Daoy (cell line): ENCODE data around the gene RBBP5. TPM values are rescaled to one million over a fixed set of nuclear protein-coding genes. Genes with fewer than 3 reads are reported as not detected.

Experiments used
- DNase-seq: peaks from one replicate; pipeline ENCODE4 v3.0.0-alpha.2; 2015; ENCODE audit warnings: low read depth
- total RNA-seq: library from RNA; depleted of rRNA; stranded (reverse); fragments of >200 nt; shearing (Covaris generic); gene quantifications from 2 replicates; pipeline ENCODE4 v1.2.3, GENCODE V29; 2014

The RBBP5 gene
- total RNA-seq, 1 experiment from 2014 or later = 22.6 TPM

DNA sequence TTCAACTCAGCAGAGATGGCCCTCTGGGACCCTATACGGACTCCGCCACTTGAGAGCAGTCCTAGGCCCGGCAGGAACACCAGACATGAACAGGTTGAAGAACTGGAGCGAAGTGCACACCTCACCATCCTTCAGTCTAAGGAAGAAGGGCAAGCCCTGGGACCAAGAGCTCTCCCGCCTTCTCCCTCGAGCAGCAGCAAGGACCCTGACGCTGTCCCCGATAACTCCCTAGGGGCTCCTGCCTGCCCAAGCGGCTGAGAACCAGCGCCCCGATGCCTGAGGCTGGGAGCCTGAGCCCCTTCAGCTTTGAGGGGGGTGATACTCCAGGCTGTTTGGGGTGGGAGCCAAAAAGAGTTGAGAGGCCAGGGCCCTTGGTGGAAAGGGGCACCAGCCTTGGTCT, 47.7 kb downstream of the RBBP5 start:
- no peak for DNase-seq

DNA sequence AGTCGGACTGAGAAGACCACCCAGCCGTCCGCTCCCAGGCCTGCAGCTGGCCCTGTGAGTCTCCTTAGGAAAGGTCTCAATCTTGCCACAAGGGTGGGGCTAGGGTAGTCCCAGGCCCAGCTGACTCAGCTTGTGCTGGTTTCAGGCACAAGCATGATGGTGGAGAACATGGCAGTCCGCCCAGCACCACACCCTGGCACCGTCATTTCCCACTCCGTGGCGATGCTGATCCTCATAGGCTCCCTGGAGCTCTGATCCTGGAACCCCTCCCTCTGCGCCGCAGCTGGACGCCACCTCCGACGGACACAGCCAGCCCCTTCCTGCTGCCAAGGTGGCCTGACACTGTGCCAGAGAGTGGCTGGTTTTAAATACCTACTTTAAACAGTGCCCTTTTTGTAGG, 48.3 kb downstream of the RBBP5 start:
- DNase-seq = no peak

DNA sequence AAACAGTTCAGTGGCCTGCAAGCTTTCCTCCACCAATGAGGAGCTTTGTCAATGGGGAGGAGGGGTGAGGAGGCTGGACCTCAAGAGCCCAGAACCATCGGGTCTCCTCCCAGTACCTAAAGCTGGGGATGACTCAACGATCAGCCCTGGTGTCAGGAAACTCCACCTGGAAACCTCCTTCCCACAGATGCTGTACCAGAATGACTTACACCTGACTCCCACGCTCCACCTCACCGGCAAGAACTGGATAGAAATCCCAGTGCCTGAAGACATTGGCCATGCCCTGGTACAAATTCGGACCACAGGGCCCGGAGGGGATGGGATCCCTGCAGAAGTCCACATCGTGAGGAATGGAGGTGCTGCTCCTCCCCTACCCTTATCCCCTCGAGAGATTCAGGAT, 48.9 kb downstream of the RBBP5 start:
- no peak for DNase-seq

DNA sequence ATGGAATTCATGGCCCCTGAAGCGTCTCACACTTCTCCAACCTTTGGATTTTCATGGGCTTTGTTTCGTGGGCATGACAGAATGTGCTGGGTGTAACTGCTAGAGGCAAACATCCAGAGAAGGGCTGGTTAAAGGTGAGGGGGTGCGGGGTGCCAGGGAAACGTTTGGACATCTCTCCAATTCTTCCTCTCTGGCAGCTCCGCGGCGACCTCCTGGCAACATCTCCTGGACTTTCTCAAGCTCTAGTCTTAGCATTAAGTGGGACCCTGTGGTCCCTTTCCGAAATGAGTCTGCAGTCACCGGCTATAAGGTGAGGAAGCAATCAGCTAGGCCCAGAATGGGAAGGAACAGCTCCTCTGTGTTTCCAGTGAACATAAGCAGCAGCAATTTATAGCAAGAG, 49.5 kb downstream of the RBBP5 start:
- no peak for DNase-seq

GRCh38 chr1:205071801-205072200, 50.0 kb downstream of the RBBP5 start:
- no peak for DNase-seq

DNA sequence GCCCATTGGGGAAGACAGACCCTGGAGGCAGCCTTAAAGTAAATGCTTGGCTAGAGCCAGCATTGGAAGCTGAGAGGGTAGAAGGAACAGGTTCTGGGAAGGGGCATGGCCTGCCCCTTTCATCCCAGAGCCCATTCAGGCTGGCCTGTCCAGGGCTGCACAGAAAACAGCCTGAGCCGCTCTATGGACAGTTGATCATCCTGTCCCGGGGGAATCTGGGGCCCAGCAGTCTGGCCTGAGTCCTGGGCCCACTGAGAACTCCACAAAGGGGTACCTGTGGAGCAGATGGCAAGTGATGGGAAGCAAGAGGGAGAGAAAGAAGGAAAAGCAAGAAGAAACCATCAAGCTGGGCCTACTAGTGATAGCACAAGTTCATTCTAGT, 50.8 kb downstream of the RBBP5 start:
- no peak for DNase-seq

DNA sequence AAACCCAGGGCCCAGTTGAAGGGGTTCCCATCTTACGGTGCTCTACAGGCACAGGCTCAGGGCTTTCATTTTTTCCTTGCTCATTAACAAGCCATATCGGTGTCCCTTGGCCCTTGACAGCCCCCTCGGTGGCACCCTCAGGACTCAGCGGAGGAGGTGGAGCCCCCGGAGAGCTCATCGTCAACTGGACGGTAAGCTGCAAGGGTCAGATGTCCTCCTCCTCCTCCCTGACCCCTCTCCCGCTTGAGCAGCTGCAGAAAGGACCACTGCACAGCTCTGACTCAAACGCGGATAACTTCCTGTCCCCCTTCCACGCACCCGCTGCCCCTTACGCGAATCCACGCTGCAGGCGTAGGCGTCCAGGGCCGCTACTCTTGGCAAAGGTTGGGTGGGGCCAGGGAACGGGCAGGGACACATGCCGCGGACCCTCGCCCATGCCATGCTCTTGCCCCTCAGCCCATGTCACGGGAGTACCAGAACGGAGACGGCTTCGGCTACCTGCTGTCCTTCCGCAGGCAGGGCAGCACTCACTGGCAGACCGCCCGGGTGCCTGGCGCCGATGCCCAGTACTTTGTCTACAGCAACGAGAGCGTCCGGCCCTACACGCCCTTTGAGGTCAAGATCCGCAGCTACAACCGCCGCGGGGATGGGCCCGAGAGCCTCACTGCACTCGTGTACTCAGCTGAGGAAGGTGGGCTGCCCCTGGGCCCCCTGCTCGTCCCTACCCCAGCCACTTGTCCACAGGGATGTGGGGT, 52.2 kb downstream of the RBBP5 start:
- DNase-seq = no peak

DNA sequence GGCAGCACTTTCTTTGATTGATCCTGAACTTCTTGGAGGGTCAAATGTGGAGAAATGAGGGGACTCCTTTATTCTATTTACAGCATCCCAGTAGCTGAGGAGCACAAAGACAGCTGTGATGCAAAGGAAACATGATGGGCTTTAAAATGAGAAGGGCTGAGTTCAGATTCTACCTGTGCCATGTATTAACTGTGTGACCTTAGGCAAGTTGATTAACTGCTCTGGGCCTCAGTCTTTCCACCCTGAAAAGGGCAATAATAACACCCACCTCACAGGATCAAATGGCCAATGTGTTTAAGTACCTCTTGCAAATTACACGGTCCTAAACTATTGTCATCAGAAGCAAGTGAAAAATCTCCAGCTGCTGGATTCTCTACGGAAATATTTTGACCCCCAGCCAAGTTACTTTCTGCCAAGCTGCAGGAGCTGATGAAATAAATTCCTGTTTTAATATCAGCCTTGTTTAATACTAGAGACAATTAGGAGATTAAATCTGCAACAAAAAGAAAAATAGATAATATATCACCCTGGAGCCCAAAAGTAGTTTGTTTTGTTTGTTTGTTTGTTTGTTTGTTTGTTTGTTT, 53.2 kb downstream of the RBBP5 start:
- DNase-seq = no peak

DNA sequence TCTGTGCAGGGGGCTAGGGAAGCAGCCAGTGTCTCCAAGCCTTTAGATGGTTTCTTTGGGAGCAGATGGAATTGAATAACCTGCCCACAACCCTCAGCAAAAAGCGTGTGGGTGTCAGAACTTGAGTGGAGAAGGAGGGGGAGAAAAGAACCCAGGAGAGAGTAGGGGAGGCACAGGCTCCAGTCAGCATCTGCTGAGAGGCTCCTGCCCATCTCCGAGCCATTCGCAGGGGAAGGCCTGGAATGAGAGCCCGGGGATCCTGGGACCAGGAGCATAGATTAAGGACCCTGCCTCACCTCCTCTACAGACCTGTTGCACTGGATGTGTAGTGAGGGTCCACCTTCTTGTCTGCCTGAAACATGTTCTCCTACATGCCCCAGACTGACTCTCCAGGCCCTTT, 53.8 kb downstream of the RBBP5 start:
- DNase-seq = no peak

- no peak for DNase-seq
Observed at GRCh38 chr1:205067031-205067430, 54.7 kb downstream of the RBBP5 start.

GRCh38 chr1:205066141-205066818, 55.5 kb downstream of the RBBP5 start:
- DNase-seq = peak; percentile 29

- no peak for DNase-seq
Observed at GRCh38 chr1:205065666-205066065, 56.1 kb downstream of the RBBP5 start.

- DNase-seq = no peak
Observed at GRCh38 chr1:205064741-205065316, 56.9 kb downstream of the RBBP5 start.

DNA sequence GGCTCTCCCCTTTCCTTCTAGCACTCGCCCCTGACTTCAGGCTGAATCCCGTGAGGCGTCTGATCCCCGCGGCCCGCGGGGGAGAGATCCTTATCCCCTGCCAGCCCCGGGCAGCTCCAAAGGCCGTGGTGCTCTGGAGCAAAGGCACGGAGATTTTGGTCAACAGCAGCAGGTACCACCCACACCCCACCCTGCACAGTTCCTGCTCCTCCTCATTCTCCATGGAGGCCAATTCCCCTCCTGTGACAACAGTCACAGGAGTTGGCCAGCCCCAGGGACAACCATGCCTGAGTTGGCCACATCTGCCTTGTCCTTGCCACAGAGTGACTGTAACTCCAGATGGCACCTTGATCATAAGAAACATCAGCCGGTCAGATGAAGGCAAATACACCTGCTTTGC, 57.5 kb downstream of the RBBP5 start:
- DNase-seq = no peak

- DNase-seq = no peak
Observed at GRCh38 chr1:205062895-205063294, 58.9 kb downstream of the RBBP5 start.

DNA sequence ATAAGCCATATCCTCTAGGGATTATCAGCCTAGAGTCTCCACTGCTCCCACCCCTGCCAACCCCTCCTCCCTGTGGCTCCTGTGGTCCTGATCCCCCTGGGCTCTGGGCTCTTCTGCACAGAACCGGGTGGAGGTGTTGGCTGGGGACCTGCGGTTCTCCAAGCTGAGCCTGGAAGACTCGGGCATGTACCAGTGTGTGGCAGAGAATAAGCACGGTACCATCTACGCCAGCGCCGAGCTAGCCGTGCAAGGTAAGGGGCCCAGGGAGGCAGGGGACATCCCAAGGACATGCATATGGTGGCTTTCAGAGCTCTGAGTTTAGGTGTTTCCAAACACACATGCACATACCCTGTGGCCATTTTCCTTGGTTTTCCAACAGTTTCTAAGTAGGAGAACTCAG, 59.5 kb downstream of the RBBP5 start:
- no peak for DNase-seq

DNA sequence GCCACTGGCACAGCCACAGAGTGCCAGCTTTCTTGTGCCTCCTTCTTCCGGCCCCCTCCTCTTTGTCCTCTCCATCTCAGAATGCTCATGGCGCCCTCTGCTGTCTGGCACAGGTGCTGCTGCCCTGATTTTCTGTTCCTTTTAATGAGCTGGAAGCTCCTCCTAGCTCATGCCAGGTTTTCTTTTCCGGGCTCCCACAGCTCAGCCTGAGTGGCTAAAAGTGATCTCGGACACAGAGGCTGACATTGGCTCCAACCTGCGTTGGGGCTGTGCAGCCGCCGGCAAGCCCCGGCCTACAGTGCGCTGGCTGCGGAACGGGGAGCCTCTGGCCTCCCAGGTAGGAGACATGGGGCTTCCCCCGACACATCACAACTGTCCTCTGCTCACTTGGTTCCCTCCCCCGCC, 60.1 kb downstream of the RBBP5 start:
- DNase-seq = peak; percentile 75

DNA sequence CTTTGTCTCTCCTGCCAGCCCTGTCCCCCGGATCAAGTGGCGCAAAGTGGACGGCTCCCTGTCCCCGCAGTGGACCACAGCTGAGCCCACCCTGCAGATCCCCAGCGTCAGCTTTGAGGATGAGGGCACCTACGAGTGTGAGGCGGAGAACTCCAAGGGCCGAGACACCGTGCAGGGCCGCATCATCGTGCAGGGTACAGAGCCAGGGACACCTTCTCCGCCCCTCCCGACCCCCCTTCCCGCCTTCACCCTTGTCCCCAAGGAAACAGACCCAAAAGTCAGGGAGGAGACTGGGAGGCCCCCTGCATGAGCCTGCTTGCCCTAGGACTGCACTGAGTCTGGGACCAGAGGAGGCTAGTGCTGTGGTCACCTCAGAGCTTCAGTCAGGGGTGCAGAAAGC, 60.6 kb downstream of the RBBP5 start:
- DNase-seq = no peak

DNA sequence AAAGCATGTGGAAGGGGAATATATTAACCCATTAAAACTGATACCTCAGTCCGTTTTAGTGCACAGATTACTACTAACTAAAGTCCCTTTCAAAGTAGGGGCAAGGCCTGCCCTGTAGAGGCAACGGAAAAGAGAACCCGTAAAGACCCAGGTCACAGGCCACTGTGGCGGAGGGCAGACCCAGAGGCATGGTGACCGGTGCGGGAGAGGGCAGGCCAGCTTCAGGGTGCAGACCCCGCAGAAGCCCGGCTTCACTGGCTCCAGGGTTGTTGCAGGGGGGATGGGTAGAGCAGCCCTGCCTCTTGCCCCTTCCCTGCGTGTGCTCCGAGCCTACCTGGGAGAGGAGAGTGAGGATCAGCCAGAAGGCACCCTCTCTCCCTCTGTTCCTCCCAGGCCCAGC, 61.0 kb downstream of the RBBP5 start:
- DNase-seq = no peak

GRCh38 chr1:205059660-205060059, 62.1 kb downstream of the RBBP5 start:
- DNase-seq = no peak

GRCh38 chr1:205058853-205059252, 62.9 kb downstream of the RBBP5 start:
- no peak for DNase-seq

GRCh38 chr1:205057808-205058575, 63.8 kb downstream of the RBBP5 start:
- no peak for DNase-seq
